MV-4-11 (cell line): ENCODE measurements around the gene MAP3K1.

Source experiments
- DNase-seq: peaks from one replicate; lab custom pipeline; 2025; lab: John Stamatoyannopoulos, UW

Gene MAP3K1

GRCh38 chr5:56849671-56850070, 34.3 kb downstream of the MAP3K1 start:
- DNase-seq = no peak

- no peak for DNase-seq
Measured at GRCh38 chr5:56850423-56850822, 35.1 kb downstream of the MAP3K1 start.

- no peak for DNase-seq
Measured at GRCh38 chr5:56851258-56851941, 36.1 kb downstream of the MAP3K1 start.

- peak; percentile 12 for DNase-seq
Measured at GRCh38 chr5:56852228-56853000, 37.1 kb downstream of the MAP3K1 start.

GRCh38 chr5:56853698-56854097, 38.3 kb downstream of the MAP3K1 start:
- no peak for DNase-seq

GRCh38 chr5:56854920-56855319, 39.6 kb downstream of the MAP3K1 start:
- DNase-seq = no peak

- peak; percentile 51 for DNase-seq
Measured at GRCh38 chr5:56856541-56857178, 41.3 kb downstream of the MAP3K1 start.

GRCh38 chr5:56858777-56859442, 43.6 kb downstream of the MAP3K1 start:
- DNase-seq = no peak

- DNase-seq = no peak
Measured at GRCh38 chr5:56861893-56862485, 46.6 kb downstream of the MAP3K1 start.

GRCh38 chr5:56862909-56863308, 47.6 kb downstream of the MAP3K1 start:
- DNase-seq = no peak

- DNase-seq = peak; percentile 71
Measured at GRCh38 chr5:56871777-56872176, 56.4 kb downstream of the MAP3K1 start.

- DNase-seq = peak; percentile 17
Measured at GRCh38 chr5:56873056-56873455, 57.7 kb downstream of the MAP3K1 start.

- DNase-seq = peak; percentile 72
Measured at GRCh38 chr5:56876327-56876726, 61.0 kb downstream of the MAP3K1 start.

- DNase-seq = no peak
Measured at GRCh38 chr5:56881571-56881970, 66.2 kb downstream of the MAP3K1 start.

GRCh38 chr5:56893251-56893951, 78.1 kb downstream of the MAP3K1 start:
- DNase-seq = no peak

GRCh38 chr5:56896763-56897162, 81.4 kb downstream of the MAP3K1 start:
- DNase-seq = no peak

GRCh38 chr5:56898213-56898612, 82.9 kb downstream of the MAP3K1 start:
- no peak for DNase-seq

- peak; percentile 59 for DNase-seq
Measured at GRCh38 chr5:56900395-56900794, 85.0 kb downstream of the MAP3K1 start.

GRCh38 chr5:56900858-56901578, 85.7 kb downstream of the MAP3K1 start:
- DNase-seq = peak; percentile 32

GRCh38 chr5:56908942-56909293, 93.6 kb downstream of the MAP3K1 start:
- no peak for DNase-seq
